ENCODE results near the gene SEZ6. TPM values are rescaled to one million over a fixed set of nuclear protein-coding genes. Genes with fewer than 3 reads are reported as not detected.

The SEZ6 gene
- total RNA-seq, 2 donors from 2014 or later, result 0.37 TPM; not detected in 1

DNA sequence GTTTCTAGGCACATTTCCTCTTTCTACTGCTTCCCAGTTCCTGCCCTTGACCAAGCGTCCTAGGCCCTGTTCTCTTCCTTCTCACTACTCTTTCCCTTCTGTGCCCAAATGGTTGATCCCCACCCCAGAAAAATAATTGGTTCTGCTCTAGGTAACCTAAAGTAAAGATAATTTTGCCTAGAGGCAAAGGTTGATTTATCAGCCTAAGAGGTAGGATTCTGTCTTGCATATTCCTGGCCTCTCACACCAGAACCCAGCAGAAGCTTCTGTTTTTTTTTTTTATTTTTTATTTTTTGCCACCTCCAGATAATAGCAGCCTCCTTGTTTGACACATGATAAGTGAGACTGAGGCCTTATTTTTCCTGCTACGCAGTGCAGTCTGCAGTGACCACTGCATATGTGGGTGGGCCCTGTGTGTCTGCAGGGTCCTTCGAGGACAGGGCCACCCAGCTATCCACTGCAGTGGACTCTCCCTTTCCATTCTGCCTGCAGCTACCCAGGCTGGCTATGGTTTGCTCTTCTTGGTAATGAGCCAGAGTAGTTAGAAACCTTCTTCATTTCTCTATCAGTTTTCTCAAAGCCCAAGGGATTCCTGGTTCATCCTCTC lies 37.8 kb upstream of the SEZ6 start:
- Histone ChIP-seq H3K9me3 (no peaks in the 10 kb centered on the region), H3K27me3 (no peaks in the 10 kb centered on the region), H3K36me3 (no peaks in the 10 kb centered on the region), H3K27ac (no peak overlapping the region), H3K4me3 (no peak overlapping the region), H3K9ac (ENCODE audit: low read depth in 2 of 2, low read length in 2 of 2) (no peak overlapping the region), H3K4me1 (no peaks in the 10 kb centered on the region)
- DNase-seq, result no peak
- TF ChIP-seq, protein P1, sequence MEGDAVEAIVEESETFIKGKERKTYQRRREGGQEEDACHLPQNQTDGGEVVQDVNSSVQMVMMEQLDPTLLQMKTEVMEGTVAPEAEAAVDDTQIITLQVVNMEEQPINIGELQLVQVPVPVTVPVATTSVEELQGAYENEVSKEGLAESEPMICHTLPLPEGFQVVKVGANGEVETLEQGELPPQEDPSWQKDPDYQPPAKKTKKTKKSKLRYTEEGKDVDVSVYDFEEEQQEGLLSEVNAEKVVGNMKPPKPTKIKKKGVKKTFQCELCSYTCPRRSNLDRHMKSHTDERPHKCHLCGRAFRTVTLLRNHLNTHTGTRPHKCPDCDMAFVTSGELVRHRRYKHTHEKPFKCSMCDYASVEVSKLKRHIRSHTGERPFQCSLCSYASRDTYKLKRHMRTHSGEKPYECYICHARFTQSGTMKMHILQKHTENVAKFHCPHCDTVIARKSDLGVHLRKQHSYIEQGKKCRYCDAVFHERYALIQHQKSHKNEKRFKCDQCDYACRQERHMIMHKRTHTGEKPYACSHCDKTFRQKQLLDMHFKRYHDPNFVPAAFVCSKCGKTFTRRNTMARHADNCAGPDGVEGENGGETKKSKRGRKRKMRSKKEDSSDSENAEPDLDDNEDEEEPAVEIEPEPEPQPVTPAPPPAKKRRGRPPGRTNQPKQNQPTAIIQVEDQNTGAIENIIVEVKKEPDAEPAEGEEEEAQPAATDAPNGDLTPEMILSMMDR (IDR thresholded peaks at IDR 0.05), result no peak
- intact Hi-C loops (cut with DNase I), result no loop called here

DNA sequence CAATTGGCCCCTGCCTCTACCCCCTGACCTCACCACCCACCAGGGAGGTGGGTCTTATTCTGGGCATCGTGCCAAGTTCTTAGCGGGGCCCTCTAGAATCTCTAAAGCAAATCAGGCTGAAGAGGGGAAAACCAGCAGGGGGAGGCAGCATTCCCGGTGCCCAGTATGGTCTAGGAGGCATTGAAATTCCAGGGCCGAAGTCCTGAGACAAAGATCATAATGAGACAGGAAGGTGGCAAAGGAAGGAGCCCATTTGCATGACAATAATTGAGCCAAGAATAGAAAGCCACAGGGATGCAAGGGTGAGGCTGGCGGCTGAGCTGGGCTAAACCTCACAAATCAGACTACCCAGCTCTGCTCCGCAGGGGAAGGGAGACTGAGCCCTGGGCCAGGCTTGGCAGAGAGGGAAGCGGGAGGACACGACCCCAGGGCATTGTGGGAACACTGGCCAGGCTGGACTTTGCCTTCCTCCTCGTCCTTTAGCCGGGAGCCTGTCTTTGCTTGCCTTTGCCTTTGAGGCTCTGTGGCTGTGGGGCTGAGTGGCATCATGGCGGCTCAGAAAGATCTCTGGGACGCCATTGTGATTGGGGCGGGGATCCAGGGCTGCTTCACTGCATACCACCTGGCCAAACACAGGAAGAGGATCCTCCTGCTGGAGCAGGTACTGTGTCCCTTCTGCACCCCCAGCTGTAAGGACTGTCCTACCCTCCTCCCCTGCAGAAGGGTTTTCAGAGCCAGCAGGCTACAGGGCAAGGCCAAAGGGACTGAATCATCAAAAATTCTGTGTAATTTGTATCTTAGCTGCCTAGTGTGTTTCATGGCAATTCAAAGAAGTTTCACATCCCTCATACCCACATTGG lies 37.1 kb upstream of the SEZ6 start, which contains the start of gene PIPOX:
Gene PIPOX (plus strand): TSS at position 463 of the 860 bp plus-strand sequence. CDS start 85 bp downstream, at position 548.
- H3K27ac ChIP-seq, result peak within 1 kb of the TSS; percentile 33

DNA sequence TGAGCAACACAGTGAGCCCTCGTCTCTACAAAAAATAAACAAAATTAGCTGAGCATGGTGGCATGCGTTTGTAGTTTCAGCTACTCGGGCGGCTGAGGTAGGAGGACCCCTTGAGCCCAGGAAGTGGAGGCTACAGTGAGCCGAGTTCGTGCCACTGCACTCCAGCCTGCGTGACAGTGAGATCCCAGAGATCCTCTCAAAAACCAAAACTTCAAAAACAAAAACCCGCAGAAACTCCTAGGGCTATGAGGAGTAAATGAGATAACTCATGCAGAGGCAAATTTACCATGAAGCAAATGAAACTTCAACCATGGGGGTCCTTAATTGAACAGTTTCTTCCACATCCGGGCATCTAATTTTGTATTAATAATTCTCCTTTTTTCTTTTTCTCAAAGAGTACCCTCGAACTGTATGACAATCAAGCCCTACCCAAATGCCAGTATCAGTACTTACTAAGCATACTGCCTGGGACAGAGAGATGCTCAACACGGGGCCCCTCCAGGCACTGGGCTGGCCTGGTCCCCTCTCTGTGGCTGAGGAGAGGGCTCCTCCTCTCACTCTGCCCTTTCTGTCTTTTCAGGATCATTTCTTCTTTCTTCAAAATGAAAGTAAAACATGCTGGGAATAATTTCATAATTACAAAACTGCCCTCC lies 36.3 kb upstream of the SEZ6 start:
- Histone ChIP-seq H3K36me3 (no peaks in the 10 kb centered on the region), H3K27me3 (no peaks in the 10 kb centered on the region), H3K9me3 (no peaks in the 10 kb centered on the region), H3K4me1 (no peaks in the 10 kb centered on the region), H3K9ac (ENCODE audit: low read depth in 2 of 2, low read length in 2 of 2) (no peak overlapping the region), H3K27ac (no peak overlapping the region), H3K4me3 (no peak overlapping the region)
- no peak for DNase-seq
- intact Hi-C loops (cut with DNase I), result no loop called here
- TF ChIP-seq, protein P1 (IDR thresholded peaks at IDR 0.05), result no peak

More for the DNA sequence above, 37.1 kb upstream of the SEZ6 start, which contains the start of gene PIPOX:
- no peak within 1 kb of the TSS for H3K9ac ChIP-seq (ENCODE audit: low read depth in 2 of 2, low read length in 2 of 2)
- TF ChIP-seq, protein P1 (IDR thresholded peaks at IDR 0.05), result no peak
- H3K36me3 ChIP-seq, result no peaks in the 10 kb centered on the region
- no peaks in the 10 kb centered on the region for H3K9me3 ChIP-seq
- H3K4me1 ChIP-seq, result no peaks in the 10 kb centered on the region
- DNase-seq, result no peak
- H3K4me3 ChIP-seq, result no peak within 1 kb of the TSS
- H3K27me3 ChIP-seq, result no peaks in the 10 kb centered on the region
- intact Hi-C loops (cut with DNase I), result no loop called here

DNA sequence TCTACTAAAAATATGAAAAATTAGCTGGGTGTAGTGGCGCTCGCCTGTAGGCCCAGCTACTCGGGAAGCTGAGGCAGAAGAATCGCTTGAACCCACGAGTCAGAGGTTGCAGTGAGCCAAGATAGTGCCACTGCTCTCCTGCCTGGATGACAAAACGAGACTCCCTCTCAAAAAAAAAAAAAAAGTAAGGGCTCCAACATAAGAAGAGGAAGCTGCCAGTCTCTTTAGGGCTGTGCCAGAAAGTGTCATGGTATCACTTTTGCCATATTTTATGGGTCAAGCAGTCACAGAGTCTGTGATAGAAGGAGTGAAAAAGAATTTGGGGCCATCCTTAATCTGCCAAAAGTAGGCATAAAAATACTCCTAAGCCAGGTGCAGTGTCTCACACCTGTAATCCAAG lies 35.7 kb upstream of the SEZ6 start:
- no peak for DNase-seq
- Histone ChIP-seq H3K36me3 (no peaks in the 10 kb centered on the region), H3K9ac (ENCODE audit: low read depth in 2 of 2, low read length in 2 of 2) (no peak overlapping the region), H3K27ac (no peak overlapping the region), H3K9me3 (no peaks in the 10 kb centered on the region), H3K4me1 (no peaks in the 10 kb centered on the region), H3K4me3 (no peak overlapping the region), H3K27me3 (no peaks in the 10 kb centered on the region)
- intact Hi-C loops (cut with DNase I), result no loop called here
- TF ChIP-seq, protein P1 (IDR thresholded peaks at IDR 0.05), result no peak

DNA sequence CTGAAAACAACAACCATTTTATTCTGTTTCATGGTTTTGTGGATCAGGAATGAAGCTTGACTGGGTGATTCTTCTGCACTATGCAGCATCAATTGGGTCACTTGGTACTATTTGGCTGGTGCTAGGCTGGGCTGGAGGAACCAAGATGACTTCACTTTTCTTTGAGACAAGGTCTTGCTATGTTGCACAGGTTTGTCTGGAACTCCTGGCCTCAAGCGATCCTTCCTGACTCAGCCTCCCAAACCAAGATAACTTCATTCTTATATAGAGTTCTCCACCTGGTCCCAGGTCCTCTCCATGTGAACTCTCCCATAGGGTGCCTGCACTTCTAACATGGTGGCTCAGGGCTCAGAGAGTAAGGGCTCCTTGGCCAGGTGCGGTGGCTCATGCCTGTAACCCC lies 35.3 kb upstream of the SEZ6 start:
- intact Hi-C loops (cut with DNase I), result no loop called here
- DNase-seq, result no peak
- TF ChIP-seq, protein P1 (IDR thresholded peaks at IDR 0.05), result no peak
- Histone ChIP-seq H3K27me3 (no peaks in the 10 kb centered on the region), H3K9me3 (no peaks in the 10 kb centered on the region), H3K4me1 (no peaks in the 10 kb centered on the region), H3K9ac (ENCODE audit: low read depth in 2 of 2, low read length in 2 of 2) (no peak overlapping the region), H3K4me3 (no peak overlapping the region), H3K27ac (no peak overlapping the region), H3K36me3 (no peaks in the 10 kb centered on the region)
